NCI-H1930 (cell line): Measurements from ENCODE around the gene BCAP29.
"Not testable (repeated sequence)": the region's sequence is repeated elsewhere in the genome, so short reads cannot be mapped to it uniquely, and the experiment has no call there.

ENCODE experiments used
- DNase-seq, 2 experiments: peaks; one replicate each; lab custom pipeline; 2025; lab: John Stamatoyannopoulos, UW

Gene BCAP29

DNA sequence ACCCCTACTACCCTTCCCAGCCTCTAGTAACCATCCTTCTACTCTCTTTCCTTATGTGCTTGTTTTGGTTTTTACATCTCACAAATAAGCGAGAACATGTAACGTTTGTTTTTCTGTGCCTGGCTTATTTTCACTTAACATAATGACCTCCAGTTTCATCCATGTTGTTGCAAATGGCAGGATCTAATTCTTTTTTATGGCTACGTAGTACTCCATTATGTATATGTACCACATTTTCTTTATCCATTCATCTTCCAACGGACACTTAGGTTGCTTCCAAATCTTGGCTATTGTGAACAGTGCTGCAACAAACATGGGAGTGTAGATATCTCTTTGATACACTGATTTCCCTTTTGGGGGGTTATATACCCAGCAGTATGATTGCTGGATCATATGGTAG lies 47.0 kb downstream of the BCAP29 start:
- no peak for DNase-seq

DNA sequence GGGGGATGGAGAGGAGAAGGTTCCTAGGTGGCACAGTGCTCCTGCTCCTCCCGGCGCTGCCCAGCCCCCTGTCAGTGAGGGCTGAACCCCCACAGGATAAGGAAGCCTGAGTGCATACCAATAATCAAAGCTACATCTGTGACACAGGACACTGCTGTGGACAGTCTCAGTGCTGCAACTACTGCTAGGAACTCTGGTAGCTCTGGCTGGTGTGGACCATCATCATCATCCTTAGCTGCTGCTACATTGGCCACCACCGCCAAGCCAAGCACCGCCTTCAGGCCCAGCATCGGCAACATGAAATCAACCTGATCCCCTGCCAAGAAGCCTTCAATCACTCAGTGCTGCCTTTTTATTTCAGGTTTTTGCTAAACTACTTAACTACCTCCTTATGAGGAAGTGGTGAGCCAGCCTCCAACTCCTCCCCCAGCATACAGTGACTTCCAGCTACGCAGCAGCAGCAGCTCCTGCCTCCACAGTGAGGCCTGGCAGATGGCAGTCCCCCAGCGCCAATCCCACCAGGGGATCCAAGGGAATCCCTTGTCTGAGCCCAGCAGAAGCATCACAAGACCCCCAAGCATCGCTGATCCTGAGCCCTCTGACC lies 48.5 kb downstream of the BCAP29 start:
- DNase-seq = no peak

DNA sequence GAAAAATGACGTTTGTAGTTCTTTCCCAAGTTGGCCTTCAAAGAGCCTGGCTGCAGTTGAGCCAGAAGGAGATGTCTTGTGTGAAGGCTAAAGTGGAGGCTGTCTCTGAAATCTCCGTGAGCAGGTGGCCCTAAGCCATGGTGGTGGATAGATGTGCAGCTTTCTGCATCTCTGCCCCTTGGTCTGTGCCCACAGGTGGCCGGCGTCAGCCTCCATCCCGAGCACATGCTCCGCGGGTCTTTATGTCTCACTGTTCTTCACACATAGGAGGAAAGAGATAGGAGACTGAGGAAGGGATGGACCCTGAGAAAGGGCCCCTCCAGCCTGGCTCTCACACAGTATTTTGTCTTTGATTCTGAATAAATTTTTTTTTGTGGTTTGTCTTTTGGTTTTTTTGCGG lies 50.3 kb downstream of the BCAP29 start:
- DNase-seq = no peak

DNA sequence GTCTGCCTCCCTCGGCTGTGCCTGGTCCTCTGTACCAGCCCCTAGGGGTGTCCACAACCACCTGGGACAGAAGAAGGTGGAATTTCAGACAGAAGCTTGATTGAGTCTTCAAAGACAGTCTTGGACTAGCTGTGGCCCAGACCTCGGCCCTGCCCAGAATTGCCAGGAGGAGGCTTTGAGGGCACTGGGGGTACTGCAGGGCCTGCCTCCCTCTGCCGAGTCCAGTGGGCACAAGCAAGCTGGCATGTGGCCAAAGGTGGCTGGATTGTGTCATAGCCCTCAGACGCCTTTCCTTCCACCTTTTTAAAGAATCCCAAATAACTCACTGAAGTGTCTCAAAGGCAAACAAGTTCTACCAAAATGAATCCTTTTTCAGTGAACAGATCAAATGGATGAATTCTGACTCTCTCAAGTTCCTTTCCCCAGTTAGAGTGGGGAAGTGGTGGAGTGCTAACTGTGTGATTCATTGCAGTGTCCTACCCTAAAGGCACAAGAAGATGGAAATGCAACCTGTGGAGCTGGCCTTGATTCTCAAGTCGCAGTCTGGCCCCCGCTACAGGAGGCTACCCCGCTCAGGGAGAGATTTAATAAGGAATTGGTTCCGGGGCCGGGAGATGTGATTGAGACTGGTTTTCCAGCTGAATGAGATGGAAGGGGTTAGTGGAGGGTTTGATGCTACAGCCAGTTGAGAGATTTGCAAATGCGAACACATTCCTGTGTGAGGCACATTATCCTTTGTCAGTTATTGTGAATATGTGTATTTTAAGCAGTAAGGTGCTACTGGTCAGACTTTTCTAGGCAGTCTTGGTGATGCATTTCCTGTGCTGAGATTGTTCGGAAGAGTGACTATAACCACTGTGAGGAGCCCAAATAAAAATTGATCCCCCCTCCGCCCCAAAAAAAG lies 51.8 kb downstream of the BCAP29 start:
- DNase-seq = no peak

DNA sequence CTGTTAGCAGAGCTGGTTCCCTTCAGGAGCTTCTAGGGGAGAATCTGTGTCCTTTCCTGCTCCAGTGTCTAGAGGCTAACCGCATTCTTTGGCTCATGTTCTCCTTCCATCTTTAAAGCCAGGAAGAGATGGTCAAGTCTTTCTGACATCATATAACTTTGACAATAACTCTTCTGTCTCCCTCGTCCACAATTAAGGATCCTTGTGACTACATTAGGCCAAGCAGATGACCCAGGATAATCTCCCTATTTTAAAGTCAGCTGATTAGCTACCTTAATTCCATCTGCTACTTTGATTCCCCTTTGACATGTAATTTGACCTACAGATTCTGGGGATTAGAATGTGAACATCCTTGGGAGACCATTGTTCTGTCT lies 52.4 kb downstream of the BCAP29 start:
- no peak for DNase-seq

DNA sequence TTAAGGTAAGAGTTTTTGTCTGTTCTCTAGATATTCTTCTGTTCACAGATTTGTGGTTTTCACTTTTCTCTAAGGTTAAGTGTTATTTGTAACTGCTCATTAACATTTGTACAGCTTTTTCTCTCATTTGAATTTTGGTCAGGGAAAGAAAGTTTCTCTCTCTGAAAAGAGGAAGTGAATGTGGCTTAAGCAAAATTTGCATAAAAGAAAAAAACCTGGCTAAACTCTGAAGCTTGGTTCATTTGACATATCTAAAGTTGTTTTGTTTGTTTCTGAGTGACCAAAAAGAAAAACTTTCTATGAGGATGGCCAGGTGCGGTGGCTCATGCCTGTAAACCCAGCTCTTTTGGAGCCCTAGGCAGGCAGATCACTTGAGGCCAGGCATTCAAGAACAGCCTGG lies 58.5 kb downstream of the BCAP29 start:
- DNase-seq = no peak

DNA sequence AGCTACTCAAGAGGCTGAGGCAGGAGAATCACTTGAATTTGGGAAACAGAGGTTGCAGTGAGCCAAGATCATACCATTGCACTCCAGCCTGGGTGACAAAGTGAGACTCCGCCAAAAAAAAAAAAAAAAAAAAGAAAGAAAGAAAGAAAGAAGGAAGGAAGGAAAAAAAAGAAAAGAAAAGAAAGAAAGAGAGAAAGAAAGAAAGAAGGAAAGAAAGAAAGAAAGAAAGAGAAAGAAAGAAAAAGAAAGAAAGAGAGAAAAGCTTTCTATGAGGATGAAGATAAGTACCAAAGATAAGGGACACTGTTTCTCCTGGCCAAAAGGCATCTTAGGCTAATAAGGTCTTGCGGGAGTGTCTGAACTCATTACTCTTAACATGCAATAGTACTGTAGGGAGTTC lies 59.0 kb downstream of the BCAP29 start:
- DNase-seq = not testable (repeated sequence)

DNA sequence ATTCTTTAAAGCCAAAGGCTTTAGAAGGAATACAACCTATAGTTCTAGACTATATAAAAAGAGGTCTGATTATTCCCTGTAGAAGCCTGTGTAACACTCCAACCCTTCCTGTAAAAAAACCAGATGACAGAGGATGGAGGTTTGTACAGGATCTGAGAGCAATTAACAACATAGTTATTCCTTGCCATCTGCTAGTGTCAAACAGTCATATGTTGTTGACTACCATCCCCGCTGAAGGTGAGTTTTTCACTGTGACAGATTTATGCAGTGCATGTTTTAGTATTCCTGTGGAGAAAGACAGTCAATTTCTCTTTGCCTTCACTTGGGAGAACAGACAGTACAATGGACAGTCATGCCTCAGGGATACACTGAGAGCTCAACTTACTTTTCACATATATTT lies 61.6 kb downstream of the BCAP29 start:
- DNase-seq = no peak

DNA sequence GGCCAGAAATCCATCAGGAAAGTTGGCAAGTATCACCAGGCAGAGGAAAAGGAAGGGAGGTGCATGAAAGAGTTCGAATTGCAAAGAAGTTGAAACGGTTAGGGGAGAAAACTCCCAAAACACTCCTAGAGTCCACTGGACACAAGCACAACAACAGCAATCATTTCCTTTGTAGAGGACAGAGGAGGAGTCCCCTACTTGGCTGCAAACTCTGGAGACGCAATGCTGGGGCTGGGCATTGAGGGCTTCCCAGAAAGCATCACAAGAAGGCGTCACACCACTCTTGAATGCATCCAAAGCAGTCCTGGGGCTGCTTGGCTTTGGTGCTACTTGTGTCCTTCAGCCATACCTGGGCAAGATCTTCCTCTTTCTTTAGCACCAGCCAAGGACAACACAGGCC lies 62.5 kb downstream of the BCAP29 start:
- DNase-seq = no peak

DNA sequence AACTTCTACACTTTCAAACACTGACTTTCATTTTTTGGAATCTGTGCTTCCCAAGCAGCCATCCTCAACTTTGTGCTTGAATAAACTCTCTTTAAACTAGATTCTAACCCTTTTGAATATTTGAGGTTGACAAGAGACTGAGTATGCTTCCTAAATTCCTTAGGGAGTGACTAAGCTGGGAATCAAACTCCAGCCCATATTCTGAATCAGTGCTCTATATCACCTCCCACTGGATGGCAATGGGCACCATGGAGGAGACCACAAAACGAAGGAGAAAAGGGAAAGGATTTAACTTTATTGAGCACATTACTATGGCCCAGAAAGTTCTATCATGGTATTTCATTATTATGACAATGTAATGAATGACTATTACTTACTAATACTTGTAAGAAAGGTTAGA lies 63.4 kb downstream of the BCAP29 start:
- no peak for DNase-seq

DNA sequence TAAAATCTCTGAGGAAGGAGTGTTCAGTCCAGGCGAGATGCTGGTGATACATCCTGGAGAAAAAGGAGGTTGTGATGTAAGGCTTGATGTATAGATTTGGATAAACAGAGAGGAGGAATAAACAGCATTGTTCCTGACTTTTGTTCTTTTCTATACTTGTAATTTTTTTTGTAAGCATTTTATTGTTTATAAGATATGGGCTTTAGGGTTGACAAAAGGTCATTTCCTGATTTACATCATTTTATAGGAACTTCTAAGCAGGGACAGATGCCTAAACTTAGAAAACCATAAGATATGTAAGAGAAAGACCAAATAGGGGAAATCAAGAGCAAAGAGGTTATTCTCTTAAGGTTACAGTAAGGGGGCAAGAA lies 63.9 kb downstream of the BCAP29 start:
- no peak for DNase-seq

DNA sequence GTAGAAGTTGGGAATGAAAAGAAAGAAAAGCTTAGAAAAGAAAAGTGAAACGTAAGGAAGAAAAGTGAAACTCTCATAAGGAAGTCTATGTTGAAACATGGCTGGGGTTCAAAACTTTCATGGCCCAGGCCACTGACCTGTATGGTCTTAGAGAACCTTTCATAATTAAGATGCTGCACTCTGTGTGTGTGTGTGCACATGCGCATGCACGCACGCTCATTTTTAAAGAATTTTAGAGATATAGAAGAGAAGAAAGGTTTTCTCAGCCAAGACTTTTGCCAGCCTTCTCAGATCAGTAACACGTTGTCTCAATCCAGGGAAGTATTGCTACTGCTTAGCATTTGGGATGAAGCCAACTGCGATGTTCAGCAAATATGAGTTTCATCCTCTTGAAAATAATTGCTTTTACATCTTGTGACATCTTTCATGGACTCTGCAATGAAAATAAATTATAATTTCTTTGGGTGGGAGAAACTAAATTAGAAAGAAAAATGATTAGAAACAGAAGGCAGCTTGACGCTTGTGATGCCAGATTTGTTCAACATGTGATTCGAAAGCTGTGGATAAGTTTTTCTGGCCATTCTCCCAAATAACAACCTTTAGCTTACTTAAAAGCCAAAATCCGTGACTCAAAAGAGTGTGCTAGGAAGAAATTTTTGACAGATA lies 64.4 kb downstream of the BCAP29 start:
- DNase-seq = no peak

DNA sequence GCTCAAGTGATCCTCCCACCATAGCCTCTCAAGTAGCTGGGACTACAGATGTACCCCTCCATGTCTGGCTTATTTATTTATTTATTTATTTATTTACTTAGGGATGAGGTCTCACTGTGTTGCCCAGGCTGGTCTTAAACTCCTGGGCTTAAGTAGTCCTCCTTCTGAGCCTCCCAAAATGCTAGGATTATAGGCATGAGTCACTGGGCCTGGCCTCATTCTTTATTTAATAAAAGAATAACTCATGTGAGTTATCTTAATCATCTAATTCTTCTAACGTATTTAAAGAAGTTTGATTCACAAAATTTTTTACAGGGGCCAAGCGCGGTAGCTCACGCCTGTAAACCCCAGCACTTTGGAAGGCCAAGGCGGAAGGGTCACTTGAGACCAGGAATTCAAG lies 72.6 kb downstream of the BCAP29 start:
- DNase-seq = no peak

DNA sequence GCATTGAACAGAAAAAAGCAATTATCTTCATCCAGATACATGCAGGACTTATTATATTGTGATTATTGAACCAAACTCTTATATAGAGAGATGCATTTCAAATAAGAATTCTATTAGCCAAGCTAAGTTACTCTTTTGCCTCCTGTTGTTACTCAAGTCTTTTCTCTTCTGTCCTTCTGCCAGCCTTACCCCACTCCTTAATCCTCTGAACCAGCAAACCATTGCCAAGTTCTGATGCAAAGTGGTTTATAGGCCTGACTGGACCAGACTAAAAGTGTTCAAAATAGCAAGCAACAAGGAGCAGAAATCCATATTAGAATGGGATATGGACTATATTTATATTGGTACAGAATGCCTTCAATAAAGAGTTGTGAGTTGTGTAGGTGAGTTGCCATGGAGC lies 78.4 kb downstream of the BCAP29 start:
- DNase-seq = no peak

DNA sequence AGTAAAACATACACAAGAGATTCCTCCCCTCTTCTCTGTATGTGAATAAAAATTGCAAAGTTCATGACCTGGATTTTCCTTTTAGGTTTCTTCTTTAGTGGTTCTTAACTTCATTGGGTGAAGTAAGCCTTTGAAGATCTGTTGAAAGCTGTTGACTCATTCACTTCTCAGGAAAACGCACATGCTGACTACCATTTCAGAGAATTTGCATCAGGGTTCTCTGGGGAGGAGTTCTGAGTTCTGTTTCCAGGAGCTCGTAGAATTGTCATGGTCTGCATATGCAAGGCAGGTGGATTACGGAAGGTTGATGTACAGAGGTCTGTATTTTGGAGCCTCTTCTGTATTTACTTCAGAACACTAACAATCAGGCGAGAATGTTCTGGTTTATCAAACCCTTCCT lies 79.6 kb downstream of the BCAP29 start:
- DNase-seq = no peak

DNA sequence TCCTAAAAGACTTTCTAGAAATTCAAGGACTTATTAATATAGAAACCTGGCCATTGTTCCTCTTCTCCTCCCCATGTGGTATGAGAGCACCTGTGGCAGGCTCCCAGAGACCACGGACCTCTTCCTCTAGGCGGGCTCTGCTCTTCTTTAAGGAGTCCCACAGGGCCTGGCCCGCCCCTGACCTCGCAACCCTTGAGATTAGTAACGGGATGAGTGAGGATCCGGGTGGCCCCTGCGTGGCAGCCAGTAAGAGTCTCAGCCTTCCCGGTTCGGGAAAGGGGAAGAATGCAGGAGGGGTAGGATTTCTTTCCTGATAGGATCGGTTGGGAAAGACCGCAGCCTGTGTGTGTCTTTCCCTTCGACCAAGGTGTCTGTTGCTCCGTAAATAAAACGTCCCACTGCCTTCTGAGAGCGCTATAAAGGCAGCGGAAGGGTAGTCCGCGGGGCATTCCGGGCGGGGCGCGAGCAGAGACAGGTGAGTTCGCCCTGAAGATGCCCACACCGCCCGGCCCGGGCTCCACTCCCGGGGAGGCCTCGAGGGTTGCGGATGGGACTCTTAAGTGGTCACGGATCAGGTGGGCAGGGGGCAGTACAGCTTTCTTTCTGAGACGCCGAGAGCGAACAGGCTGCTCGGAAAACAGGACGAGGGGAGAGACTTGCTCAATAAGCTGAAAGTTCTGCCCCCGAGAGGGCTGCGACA lies 80.5 kb downstream of the BCAP29 start, which contains the start of gene SLC26A4:
TSS of gene SLC26A4 (plus strand) at position 448 of the 700 bp plus-strand sequence. CDS start 814 bp downstream, outside the sequence.
- no peak for DNase-seq

DNA sequence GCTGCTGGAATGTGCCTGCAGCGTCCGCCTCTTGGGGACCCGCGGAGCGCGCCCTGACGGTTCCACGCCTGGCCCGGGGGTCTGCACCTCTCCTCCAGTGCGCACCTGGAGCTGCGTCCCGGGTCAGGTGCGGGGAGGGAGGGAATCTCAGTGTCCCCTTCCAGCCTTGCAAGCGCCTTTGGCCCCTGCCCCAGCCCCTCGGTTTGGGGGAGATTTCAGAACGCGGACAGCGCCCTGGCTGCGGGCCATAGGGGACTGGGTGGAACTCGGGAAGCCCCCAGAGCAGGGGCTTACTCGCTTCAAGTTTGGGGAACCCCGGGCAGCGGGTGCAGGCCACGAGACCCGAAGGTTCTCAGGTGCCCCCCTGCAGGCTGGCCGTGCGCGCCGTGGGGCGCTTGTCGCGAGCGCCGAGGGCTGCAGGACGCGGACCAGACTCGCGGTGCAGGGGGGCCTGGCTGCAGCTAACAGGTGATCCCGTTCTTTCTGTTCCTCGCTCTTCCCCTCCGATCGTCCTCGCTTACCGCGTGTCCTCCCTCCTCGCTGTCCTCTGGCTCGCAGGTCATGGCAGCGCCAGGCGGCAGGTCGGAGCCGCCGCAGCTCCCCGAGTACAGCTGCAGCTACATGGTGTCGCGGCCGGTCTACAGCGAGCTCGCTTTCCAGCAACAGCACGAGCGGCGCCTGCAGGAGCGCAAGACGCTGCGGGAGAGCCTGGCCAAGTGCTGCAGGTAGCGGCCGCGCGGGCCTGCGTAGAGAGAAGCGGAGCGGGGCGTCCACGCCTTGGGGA lies 81.2 kb downstream of the BCAP29 start:
- DNase-seq = peak; percentile 51 to 56

DNA sequence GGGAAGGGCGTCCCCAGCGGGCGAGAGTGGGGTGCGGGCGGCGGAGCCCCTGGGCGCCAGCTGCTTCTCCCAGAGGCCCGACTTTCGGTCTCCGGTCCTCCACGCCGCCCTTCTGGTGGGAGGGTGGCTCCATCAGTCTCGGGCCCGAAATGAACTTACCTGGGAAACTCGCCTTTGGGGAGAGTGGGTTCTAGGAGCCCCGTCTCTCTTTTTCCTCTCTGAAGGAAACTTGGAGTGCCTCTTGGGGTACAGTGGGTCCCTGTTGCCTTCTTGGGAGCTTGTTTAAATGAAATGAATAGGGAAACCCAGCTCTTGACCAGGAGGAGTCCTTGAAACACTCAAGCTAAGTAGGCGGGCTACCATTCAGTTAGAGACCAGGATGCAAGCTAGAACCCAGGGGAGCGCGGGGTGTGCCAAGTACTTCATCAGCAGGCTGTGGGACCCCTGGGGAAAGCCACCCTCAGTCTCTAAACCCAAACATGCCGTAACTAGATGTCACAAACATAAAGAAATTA lies 81.9 kb downstream of the BCAP29 start:
- no peak for DNase-seq

DNA sequence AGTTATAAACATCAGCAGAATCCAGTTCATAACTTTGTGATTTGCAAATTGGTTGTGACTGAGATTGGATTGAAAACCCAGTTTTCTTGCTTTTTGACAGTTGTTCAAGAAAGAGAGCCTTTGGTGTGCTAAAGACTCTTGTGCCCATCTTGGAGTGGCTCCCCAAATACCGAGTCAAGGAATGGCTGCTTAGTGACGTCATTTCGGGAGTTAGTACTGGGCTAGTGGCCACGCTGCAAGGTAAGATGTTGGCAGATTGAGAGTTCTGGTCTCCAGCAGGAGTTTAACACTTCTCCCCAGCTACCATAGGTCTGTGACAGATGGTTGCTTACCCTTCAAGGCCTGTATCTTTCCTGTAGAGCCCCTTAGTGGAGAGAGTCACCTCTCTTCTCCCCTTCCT lies 83.2 kb downstream of the BCAP29 start:
- DNase-seq = no peak

DNA sequence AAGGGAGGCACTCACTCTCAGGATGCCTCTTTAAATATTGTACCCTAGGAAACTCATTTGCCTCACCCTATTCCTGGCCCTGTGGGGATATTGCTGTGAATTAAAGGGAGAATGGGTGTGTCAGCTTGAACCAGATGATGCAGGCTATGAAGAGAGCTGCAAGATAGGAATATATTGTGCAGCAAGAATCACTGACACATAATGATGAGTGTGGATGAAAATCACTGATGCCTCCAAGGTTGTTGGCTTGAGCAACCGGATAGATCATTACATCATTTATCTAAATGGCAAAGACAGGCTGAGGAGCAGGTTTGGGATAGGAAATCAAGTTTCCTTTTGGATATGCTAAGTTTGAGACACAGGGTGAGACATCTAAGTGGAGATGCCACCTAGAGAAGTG lies 86.7 kb downstream of the BCAP29 start:
- no peak for DNase-seq

DNA sequence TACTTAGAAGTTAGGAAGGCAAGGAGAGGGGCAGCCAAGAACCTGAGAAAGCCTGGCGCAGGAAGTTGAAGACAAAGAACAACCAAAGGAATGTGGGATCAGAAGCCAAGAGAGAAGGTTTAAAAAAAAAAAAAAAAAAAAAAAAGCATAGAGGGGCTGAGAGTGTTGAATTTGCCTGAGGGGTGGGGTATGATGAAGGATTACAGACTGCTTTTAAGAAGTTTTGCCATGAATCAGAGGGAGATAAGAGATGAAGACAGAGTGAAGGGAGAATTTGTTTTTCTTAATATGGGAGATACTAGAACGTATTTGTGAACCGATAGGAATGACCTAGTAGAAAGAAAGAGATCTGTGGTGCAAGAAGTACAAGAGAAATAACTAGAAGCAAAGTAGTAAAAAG lies 87.3 kb downstream of the BCAP29 start:
- DNase-seq = no peak

DNA sequence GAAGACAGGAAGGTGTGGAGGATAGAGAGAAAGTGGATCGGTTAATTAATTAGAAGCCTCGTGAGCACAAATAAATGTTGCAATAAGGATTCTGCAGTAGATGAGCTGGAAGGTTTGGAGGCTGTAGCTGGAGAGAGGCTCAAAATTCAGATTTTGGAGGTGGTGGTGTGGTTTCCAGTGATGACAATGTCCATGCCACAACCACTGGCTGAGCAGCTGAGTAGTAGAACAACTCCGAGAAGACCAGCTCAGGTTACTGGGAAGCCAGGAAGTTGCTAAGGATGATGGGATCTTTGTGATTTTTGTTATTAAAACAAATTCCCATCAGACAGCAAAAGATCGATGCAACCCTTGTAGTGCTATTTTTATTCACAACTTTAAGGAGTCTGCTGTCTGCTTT lies 88.2 kb downstream of the BCAP29 start:
- DNase-seq = no peak
